Kidney (tissue), 14 donors: ENCODE measurements around the gene SEC61A1. TPM values are rescaled to one million over a fixed set of nuclear protein-coding genes. Genes with fewer than 3 reads are reported as not detected.

ENCODE experiments used
- DNase-seq, 5 donors: peaks; one replicate each; pipeline ENCODE4 v3.0.0-alpha.2; 2013 to 2020
- FAIRE-seq: peaks from 2 replicates; lab custom pipeline; 2012; peaks lifted over from hg19 to GRCh38; lab: Jason Lieb, UNC
- H3K27ac ChIP-seq, 2 donors: one replicate each; pipeline ENCODE4 v1.7.0; 2013; ENCODE audit warnings: low read depth in 2 of 2, low read length in 2 of 2, inconsistent platforms in 1 of 2
- H3K27me3 ChIP-seq: one replicate; pipeline ENCODE4 v1.7.1; 2013; ENCODE audit warnings: low read length, inconsistent platforms; ENCODE audit not compliant: control insufficient read depth, insufficient read depth
- H3K36me3 ChIP-seq, 3 donors: one replicate each; pipeline versions ENCODE4 v1.7.0 to v1.7.1; 2013; ENCODE audit warnings: low read length in 3 of 3, control low read depth in 1 of 3, inconsistent platforms in 1 of 3; ENCODE audit not compliant: insufficient read depth in 3 of 3, control insufficient read depth in 2 of 3
- H3K4me1 ChIP-seq, 3 donors: one replicate each; pipeline versions ENCODE4 v1.7.0 to v1.7.1; 2013; ENCODE audit warnings: low read length in 3 of 3, inconsistent platforms in 1 of 3, low read depth in 1 of 3; ENCODE audit not compliant: control insufficient read depth in 2 of 3, insufficient read depth in 2 of 3
- H3K4me3 ChIP-seq, 3 donors: one replicate each; pipeline versions ENCODE4 v1.7.0 to v1.8.1; 2013; ENCODE audit warnings: low read length in 3 of 3, control low read depth in 1 of 3, inconsistent platforms in 1 of 3
- H3K9ac ChIP-seq, 3 donors: one replicate each; pipeline versions ENCODE4 v1.7.0 to v1.7.1; 2013; ENCODE audit warnings: low read length in 3 of 3, control low read depth in 1 of 3, inconsistent platforms in 1 of 3
- H3K9me3 ChIP-seq, 3 donors: one replicate each; pipeline versions ENCODE4 v1.7.0 to v1.7.1; 2013; ENCODE audit warnings: low read length in 3 of 3, control low read depth in 1 of 3, inconsistent platforms in 1 of 3; ENCODE audit not compliant: control insufficient read depth in 2 of 3, insufficient read depth in 1 of 3
- CTCF ChIP-seq: IDR thresholded peaks from 3 replicates; pipeline ENCODE4 v1.5.1; 2012; ENCODE audit warnings: mild to moderate bottlenecking, moderate library complexity, borderline replicate concordance; ENCODE audit not compliant: insufficient read depth; ENCODE audit errors: extremely low read depth
- intact Hi-C: fragments of 100-400 bp; cut with DNase I; formaldehyde crosslinking; loops from one replicate; pipeline ENCODE4 v1.11.1; 2022
- polyA plus RNA-seq: library from polyadenylated mRNA; stranded (reverse); fragments of 350-450 nt; fragmentation: Illumina TruSeq; extraction: RNeasy Lipid Tissue Mini Kit (QIAGEN cat#74804); gene quantifications from one replicate; pipeline ENCODE4 v1.2.3, GENCODE V29; 2014; ENCODE audit warnings: low read depth, low replicate concordance; ENCODE audit not compliant: insufficient read depth
- total RNA-seq: library from RNA; stranded (reverse); fragmentation: NEBNext Ultra II Directional; extraction: Animal tissue kit (Norgen Biotek cat#: 25700); gene quantifications from one replicate; pipeline ENCODE4 v1.2.1, GENCODE V29; 2021
- donor health status: control.
- donor health status: control.
- donor health status: control.
- donor health status: control.
- donor health status: control.
- donor health status: DM: yes; HTN: yes; CAD: no.
- donor health status: Normal renal cell carcinoma (clear cell type).

Gene SEC61A1
- total and polyA plus RNA-seq, 2 donors from 2014 or later, result 119 to 177 TPM

- Histone ChIP-seq H3K4me3 (no peak overlapping the region), H3K27me3 (no peaks in the 10 kb centered on the region), H3K36me3 (no peaks in the 10 kb centered on the region), H3K4me1 (no peaks in the 10 kb centered on the region), H3K27ac (no peak overlapping the region), H3K9ac (no peak overlapping the region), H3K9me3 (no peaks in the 10 kb centered on the region)
- peak; percentile 33 for TF ChIP-seq CTCF
- no peak for FAIRE-seq
- peak in 4 of 5 donors; percentile 85 to 90 (median 89) for DNase-seq
- intact Hi-C loops, result no loop called here
Measured at GRCh38 chr3:128011140-128011539, 41.1 kb upstream of the SEC61A1 start.

- no peaks in the 10 kb centered on the region for H3K9me3 ChIP-seq
- no peak for TF ChIP-seq CTCF
- H3K9ac ChIP-seq, result no peak overlapping the region
- no peak overlapping the region for H3K27ac ChIP-seq
- H3K4me3 ChIP-seq, result no peak overlapping the region
- H3K27me3 ChIP-seq, result no peaks in the 10 kb centered on the region
- intact Hi-C loops, result no loop called here
- H3K4me1 ChIP-seq, result no peaks in the 10 kb centered on the region
- DNase-seq, result no peak
- no peak for FAIRE-seq
- H3K36me3 ChIP-seq, result no peaks in the 10 kb centered on the region
Measured at GRCh38 chr3:128012050-128012449, 40.2 kb upstream of the SEC61A1 start.

DNA sequence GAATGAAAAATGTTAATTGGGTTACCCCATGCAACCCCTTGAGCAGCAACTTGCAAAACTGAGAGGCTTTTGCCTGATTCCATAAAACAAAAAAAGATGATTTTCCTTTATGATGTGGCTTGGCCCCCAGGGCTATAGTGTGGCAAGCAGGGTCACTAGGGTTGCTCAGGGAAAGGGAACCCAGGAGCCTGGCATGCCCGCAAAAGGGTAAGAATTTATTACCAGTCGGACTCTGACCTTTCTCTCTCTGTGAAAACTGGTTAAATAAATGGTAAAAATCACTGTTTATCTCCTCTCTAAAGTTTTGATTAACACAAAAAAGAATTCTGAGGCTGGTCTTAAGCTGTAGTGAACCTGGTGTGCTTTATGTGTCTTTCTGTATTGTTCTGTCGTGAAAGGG is 37.7 kb upstream of the SEC61A1 start:
- no peak overlapping the region for H3K4me3 ChIP-seq
- DNase-seq (no peak), FAIRE-seq (no peak)
- H3K27ac ChIP-seq, result no peak overlapping the region
- no peaks in the 10 kb centered on the region for H3K27me3 ChIP-seq
- H3K9me3 ChIP-seq, result no peaks in the 10 kb centered on the region
- H3K4me1 ChIP-seq, result no peaks in the 10 kb centered on the region
- intact Hi-C loops, result no loop called here
- no peak overlapping the region for H3K9ac ChIP-seq
- no peak for TF ChIP-seq CTCF
- H3K36me3 ChIP-seq, result no peaks in the 10 kb centered on the region

DNA sequence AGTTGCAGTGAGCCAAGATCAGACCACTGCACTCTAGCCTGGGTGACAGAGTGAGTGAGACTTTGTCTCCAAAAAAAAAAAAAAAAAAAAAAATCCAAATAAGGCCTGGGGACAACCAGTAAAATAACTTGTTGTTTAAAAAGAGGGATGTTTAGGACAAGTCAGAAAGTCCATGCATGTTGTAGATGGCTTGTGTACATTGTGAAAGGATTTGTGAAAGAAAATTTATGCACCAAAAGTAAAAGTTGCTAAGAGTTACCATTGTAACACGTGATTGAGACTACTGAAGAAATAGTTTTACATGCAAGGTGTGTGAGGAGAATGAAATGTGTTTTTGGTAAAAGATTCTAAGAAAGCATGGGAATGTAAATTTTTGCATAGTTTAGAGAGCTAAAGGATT is 35.7 kb upstream of the SEC61A1 start:
- intact Hi-C loops, result no loop called here
- Histone ChIP-seq H3K9ac (no peak overlapping the region), H3K27me3 (no peaks in the 10 kb centered on the region), H3K36me3 (no peaks in the 10 kb centered on the region), H3K4me1 (no peaks in the 10 kb centered on the region), H3K4me3 (no peak overlapping the region), H3K9me3 (no peaks in the 10 kb centered on the region), H3K27ac (no peak overlapping the region)
- FAIRE-seq (no peak), DNase-seq (no peak)
- TF ChIP-seq CTCF, result no peak
